HG02763 (cell line): ENCODE results near the gene SULT1E1.
A peak's percentile ranks its signal among the peaks of the same experiment; 100 is the strongest.

Experiments
- ATAC-seq: cut with Tn5 transposase; IDR thresholded peaks from one replicate; pipeline ENCODE4 v1.9.1; 2021; ENCODE audit warnings: mild to moderate bottlenecking, moderate library complexity; ENCODE audit not compliant: unreplicated experiment

SULT1E1 gene, protein sequence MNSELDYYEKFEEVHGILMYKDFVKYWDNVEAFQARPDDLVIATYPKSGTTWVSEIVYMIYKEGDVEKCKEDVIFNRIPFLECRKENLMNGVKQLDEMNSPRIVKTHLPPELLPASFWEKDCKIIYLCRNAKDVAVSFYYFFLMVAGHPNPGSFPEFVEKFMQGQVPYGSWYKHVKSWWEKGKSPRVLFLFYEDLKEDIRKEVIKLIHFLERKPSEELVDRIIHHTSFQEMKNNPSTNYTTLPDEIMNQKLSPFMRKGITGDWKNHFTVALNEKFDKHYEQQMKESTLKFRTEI

DNA sequence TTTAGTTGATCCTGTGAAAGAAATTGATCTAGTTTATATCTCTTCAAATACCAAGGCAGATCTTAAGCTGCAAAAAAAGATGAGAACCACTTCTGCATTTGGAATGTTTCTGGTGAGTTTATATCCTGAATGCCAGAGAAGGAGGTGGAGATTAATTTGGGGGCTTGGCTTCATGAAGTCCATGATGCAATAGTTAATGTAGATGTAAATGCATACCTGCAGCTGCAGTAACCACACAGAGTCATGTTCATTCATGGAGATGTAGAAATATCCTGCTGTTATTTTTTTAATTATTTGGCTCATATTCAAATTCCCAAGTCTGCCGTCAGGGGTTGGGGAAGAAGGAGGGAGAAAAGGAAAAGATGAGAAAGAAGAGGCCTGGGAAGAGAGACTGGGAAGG is at the start of gene SULT1E1:
TSS of gene SULT1E1 (minus strand) at position 94 of the 400 bp plus-strand sequence. CDS start 2,501 bp downstream, outside the sequence.
- ATAC-seq, result no peak

- ATAC-seq, result no peak
Measured at GRCh38 chr4:69909195-69909594, 49.2 kb upstream of the SULT1E1 start.

- ATAC-seq, result no peak
Measured at GRCh38 chr4:69907151-69907550, 47.2 kb upstream of the SULT1E1 start.

DNA sequence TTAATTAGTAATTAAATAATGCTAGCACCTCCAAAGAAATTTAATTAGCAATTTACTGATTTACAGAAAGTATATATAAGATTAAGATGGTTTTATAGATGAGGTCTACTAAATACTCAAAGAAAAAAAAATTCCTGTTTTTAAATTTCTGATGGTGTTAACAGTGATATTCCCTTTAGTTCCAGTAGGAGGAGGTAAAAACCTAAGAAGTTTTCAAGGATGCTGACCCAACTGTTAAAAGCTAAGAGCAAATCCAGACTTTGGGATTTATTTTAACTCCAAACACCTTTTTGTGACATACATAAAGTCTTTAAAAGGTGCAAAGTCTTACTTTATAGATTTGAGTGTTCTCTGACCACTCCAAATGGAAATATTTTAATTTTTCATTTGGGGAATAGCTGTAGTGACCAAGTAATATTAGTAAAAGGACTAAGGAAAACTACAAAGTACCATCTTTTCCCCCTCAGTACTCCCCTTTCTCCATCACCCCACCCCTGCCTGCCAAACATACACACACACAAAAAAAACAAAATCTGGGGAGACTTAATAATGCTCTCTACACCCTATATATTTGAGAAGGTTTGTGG is 36.7 kb upstream of the SULT1E1 start:
- ATAC-seq, result no peak

DNA sequence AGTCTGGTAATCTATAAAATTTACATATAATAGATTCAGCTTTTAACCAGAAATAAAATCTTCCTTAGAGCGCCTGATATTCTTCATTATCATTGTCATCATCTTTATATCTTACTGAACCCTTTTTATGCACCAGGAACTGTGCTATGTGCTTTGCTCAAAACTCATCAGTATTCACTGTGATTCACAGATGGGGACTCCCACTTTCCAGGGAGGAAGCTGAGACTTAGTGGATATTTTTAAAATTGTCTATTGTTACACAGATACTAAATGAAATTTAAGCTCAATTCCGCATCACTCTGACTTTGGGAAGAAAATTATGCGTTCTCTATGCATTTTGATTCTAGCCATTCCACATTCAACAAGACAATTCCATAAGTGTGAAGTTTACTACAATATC is 34.8 kb upstream of the SULT1E1 start:
- no peak for ATAC-seq

- no peak for ATAC-seq
Measured at GRCh38 chr4:69894186-69894585, 34.2 kb upstream of the SULT1E1 start.

- no peak for ATAC-seq
Measured at GRCh38 chr4:69888336-69888735, 28.4 kb upstream of the SULT1E1 start.

DNA sequence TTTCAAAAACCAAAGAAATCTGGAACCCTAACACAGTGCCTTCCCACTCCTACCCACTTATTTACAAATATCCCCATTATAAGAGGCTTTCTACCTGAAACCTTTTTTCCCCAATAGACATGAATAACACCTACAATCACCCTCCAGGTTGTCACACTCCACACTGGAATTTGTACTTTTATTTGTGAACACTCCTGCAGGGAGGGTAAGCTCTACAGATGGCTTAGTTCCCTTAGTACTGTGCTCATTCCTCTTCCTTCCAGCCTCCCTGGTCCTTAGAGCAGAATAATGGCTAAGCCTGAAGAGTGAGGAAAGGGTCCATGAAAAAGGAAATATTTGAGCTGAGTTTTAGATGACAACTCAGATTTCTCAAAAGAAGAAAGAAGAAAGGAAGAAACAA is 22.2 kb upstream of the SULT1E1 start:
- no peak for ATAC-seq

GRCh38 chr4:69881173-69881773 is 21.3 kb upstream of the SULT1E1 start:
- peak; percentile 84 for ATAC-seq

- ATAC-seq, result no peak
Measured at GRCh38 chr4:69878250-69878649, 18.3 kb upstream of the SULT1E1 start.

- no peak for ATAC-seq
Measured at GRCh38 chr4:69877453-69877852, 17.5 kb upstream of the SULT1E1 start.

DNA sequence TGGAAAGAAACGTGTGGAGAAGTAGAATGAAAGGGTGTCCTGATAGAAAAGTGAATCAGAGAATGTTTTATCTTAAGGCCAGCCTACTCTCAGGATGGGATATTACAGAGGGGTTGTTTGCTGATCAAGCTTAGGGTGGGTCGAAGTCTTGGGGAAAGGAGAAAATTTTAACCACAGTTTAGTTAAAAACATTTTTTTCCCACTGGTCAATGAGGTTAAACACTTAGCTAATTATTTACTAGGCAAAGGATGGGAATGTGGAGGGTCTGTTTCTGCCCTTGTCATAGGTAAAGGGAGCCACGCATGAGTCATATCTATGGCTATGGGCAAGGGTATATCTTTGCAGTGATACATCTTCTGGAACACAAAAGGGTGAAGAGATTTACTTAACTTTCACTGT is 16.1 kb upstream of the SULT1E1 start:
- no peak for ATAC-seq

DNA sequence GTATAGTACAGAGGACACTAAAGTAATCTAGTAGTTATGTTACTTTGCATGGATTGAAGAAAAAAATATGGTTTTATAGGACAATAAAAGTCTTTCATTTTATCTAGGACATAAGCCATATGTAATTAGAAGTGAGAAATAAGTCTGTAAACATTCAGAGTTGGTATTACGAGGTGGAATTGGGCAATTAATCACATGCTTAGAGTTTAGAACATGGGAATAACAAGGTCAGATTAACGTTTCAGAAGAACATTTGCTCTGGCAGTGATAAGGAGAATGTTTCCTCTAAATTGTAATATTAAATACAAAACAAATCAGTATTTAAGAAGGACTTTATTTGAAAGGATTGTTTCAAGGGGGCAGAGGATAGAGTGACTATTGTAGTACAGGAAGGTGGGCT is 15.6 kb upstream of the SULT1E1 start:
- no peak for ATAC-seq

GRCh38 chr4:69874507-69874906 is 14.6 kb upstream of the SULT1E1 start:
- ATAC-seq, result no peak

GRCh38 chr4:69861756-69862155 is 1.8 kb upstream of the SULT1E1 start:
- ATAC-seq, result no peak

- no peak for ATAC-seq
Measured at GRCh38 chr4:69860521-69861298, 765 bp upstream of the SULT1E1 start.

DNA sequence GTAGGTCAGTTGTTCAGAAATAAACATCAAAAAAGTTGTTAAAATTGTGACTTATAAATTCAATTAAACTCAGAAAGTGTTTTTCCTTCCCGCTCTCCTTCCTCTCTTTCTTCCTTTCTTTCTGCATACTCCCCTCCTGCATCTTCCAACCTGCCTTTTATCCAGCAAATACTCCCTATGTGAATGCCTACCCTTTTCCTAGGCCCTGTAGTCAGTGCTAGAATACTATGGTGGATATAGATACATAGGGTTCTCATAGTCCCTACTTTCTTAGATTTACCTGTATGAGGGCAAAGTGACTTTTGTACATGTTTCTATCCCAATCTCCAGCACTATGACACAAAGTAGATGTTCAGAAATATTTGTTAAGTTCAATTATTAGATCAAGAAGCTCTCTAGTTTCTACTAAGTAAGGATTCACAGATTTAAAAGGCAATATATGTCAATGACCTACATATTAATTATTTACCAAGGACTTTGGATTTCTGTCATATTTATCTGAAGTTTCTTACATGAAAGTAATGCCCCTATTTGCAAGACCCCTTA is 732 bp downstream of the SULT1E1 start:
- no peak for ATAC-seq

- no peak for ATAC-seq
Measured at GRCh38 chr4:69858690-69859089, 1.3 kb downstream of the SULT1E1 start.

GRCh38 chr4:69855822-69856221 is 4.1 kb downstream of the SULT1E1 start:
- no peak for ATAC-seq

DNA sequence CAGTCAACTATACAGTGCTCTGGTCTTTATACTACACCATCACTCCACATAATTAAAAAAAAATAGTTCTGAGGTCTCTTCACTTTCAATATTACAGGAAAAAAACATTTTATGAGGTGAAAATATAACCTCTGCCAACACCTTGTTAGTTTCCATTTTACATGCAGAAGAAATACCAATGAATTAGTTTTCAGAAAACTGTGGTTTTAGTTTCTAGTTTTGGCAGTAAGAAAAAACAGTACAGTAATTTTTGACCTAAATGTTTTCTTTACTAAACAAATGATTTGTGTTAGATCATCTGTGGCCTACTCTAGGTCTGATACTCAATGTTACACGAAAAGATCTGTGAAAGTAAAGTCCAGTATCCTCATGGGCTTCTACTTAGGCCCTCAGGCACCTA is 10.0 kb downstream of the SULT1E1 start:
- ATAC-seq, result peak; percentile 87

- no peak for ATAC-seq
Measured at GRCh38 chr4:69849297-69849696, 10.6 kb downstream of the SULT1E1 start.
